GM19351 (cell line): ENCODE data around the gene CHML.
A peak's percentile ranks its signal among the peaks of the same experiment; 100 is the strongest.

Experiments
- ATAC-seq: cut with Tn5 transposase; IDR thresholded peaks from one replicate; pipeline ENCODE4 v1.9.1; 2021; ENCODE audit warnings: mild to moderate bottlenecking, moderate library complexity; ENCODE audit not compliant: unreplicated experiment

CHML gene

GRCh38 chr1:241646201-241646600, 6.0 kb upstream of the CHML start:
- ATAC-seq = no peak

DNA sequence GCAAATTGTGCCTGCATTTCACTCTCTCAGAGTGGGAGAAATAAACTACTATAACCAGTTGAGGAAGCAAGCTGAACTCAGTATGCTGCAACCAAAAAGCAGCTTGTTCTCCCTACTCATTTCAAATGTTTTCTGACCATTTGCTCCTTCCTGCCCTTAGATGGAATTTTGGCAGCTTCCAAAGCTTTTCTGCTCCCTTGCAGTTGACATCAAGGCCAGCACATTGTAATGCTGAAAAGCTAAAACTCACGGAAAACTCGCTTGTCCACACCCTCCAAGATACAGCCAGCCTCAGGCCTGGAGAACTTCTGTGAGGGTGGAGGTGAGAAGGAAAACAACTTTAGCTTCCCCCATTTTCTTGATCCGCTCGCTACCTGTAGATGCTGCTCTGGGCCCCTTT, 5.0 kb upstream of the CHML start:
- no peak for ATAC-seq

DNA sequence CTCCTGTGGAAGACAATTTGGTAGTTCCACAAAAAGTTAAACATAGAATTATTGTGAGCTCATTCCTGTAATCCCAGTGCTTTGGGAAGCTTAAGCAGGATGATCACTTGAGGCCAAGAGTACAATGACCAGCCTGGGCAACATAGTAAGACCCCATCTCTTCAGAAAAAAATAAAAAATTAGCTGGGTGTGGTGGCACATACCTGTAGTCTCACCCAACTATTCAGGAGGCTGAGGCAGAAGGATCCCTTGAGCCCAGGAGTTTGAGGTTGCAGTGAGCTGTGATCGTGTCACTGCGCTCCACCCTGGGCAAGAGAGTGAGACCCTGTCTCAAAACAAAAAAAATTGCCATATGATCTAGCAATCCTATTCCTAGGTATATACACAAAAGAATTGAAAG, 4.1 kb upstream of the CHML start:
- no peak for ATAC-seq

DNA sequence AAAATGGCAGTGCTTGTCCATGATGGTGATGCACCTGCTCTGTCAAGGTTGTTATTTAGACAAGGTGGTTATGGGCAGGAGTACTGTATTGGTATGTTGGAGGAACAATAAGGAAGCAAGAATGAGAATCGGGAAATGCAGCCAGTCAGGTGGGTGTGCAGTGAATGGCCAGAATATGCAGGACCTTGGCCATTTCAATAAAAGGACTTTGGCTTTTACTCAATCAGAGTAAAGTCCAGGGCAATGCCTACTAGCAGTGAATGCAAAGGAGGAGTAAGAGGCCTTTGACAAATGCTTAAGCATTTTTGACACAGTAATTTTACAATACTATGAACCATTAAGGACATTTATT, 2.4 kb upstream of the CHML start:
- ATAC-seq = no peak

DNA sequence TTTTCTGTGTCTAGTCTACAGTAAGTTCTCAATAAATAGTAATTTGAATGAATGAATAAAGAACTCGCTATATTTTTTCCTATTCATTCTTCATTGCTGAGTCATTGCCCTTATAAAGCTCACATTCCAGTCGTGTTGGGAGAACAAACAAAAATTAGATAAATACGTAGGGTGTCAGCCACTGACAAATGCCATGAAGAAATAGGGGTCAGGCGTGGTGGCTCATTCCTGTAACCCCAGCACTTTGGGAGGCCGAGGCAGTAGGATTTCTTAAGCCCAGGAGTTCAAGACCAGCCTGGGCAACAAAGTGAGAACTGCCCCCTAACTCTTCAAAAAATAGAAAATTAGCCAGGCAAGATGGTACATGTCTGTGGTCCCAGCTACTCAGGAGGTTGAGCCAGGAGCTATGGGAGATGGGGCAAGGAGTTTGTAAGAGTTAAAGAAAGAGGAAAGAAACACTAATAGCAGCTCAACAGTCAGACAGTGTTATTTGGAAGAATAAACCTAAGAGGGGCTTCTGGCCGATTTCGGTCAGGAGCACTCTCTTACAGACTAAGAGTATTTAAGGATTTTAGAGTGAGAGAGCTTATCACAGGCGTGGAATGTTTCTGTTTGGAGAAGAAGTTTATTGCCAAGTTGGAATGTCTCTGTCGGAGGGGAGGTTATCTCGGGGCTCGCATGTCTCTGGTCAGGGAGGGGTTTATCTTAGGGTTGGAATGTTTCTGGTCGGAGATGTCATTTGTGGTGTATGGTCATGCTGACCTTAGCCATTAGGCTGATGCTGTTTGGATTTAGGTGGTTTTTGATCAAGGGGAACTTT, 1.8 kb upstream of the CHML start:
- no peak for ATAC-seq

DNA sequence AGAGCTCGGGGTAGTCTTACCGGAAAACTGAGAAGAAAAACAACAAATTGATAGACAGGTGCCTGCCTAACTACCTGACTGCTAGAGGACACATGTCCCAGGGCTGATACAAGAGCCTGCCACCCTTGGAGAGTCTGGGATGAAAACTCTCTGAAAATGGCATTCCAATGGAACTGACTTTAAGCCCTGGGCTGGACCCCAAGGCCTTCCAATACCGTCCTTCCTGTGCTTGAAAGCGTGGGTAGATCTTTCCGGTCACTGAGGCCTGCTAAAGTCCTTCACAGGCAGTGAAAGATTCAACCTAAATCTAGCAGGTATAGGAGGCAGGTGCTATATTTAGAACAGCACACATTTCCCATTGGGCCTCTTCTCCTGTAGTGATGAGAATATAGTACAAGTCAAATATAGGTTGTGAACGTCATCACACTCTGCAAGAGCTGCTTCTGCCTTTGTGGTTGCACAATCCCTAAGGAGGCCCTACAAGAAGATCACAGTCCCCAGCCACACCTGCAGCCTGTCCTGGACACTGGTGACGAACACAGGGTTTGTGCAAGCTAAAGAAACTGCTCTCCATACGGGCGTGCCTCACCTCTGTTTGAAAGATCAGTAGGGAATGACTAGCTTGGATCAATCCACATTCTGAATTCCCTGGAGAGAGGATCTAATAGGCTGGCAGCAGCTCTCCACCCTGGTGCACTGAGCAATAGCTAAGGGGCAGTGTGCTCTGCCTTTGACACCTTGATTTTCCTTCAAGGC, 876 bp upstream of the CHML start:
- no peak for ATAC-seq

- ATAC-seq = peak; percentile 48
These were observed 483 bp downstream of the CHML start for GRCh38 chr1:241639623-241640148.

- no peak for ATAC-seq
These were observed 1.1 kb downstream of the CHML start for GRCh38 chr1:241638909-241639622.

- ATAC-seq = no peak
These were observed 2.0 kb downstream of the CHML start for GRCh38 chr1:241638099-241638682.

GRCh38 chr1:241637604-241638003, 2.6 kb downstream of the CHML start:
- ATAC-seq = no peak

- no peak for ATAC-seq
These were observed 3.1 kb downstream of the CHML start for GRCh38 chr1:241637046-241637590.

DNA sequence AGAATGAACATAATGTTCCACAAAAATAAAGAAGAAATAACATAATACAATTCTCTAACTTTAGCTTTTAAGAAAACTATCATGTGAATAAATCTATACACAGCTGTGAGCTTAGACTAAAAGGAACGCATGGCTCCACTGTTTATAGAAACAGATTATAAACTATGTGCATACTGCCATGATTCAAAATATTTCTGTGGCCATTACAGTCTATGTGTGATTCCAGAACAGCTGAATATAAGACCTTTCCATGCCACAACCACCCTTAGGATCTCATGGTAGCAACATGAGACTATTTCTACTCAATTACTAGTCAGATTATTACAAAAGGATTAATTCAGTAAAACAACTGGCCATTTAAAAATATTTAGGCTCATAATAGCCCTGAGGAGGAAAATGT, 3.9 kb downstream of the CHML start:
- no peak for ATAC-seq

DNA sequence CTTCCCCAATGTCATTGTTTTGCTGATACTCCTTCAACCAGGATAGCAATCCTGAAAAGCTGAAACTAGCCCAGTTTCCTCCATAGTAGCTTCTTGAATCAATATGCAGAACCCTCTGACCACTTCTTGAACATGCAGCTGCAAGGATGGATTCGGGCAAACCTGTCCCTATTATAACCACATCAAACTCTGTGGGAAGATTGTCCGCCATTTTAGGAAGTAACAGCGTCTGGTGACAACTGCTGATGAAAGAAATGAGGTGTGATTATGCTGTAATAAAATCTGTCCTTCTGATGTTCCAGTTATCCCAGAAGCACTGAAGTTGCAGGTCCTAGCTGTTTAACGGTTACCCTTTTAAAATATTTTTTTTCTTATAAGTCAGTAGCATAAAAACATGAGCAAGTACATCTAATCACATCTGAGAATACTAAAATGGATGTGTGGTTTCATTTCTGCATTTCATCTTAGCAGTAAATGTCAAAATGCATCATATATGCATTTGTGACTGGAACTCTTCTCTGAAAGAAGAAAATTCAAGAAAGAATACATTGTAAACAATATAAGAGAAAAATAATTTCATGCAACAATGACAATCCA, 4.5 kb downstream of the CHML start:
- peak; percentile 19 for ATAC-seq

DNA sequence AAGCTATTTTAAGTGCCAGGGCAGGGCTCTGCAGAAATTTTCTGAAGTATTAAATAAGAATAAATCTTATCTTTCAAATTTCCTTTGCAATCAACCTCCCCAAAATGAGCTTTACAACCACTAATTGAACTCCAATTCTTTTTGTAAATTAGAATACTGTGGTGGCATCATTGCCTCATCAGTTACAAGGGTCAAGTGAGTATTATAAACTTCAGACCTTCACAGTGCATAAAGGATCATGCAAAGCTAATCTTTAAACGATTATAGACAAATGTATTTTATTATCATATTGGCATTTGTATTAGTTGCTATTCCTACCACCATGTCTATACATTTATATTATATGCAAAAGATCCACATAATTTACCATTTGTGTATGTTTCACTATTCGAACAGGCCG, 7.2 kb downstream of the CHML start:
- ATAC-seq = no peak

- no peak for ATAC-seq
These were observed 8.5 kb downstream of the CHML start for GRCh38 chr1:241631674-241632073.

- no peak for ATAC-seq
These were observed 9.3 kb downstream of the CHML start for GRCh38 chr1:241630899-241631298.

GRCh38 chr1:241630476-241630875, 9.7 kb downstream of the CHML start:
- ATAC-seq = no peak

GRCh38 chr1:241630005-241630404, 10.2 kb downstream of the CHML start:
- ATAC-seq = no peak

GRCh38 chr1:241627453-241628259, 12.5 kb downstream of the CHML start:
- ATAC-seq = peak; percentile 91

DNA sequence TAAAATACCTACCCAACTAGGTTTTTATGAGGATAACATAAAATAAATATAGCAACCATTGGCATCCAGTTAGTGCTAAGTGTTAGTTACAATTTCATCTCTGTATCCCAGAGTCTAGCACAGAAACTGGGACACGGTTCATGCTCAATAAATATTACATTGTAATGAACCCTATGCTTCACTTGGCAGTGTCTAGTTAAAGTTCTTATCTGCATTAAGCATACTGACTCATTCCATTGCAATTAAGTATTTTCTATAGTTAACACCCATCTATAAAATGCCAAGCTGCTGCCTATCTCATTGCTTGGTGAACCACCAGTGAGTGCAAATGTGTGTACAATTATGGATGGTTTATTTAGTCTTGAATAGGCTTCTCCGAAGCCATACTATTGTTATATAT, 15.2 kb downstream of the CHML start:
- ATAC-seq = no peak
